Measurements from ENCODE around the gene SLC22A15.

- TF ChIP-seq RCOR1 (IDR thresholded peaks at IDR 0.05; ENCODE audit: low read depth, low read length), result no peak
- no peak for TF ChIP-seq FOXS1 (CRISPR knock-in tag; IDR thresholded peaks at IDR 0.05)
These were observed 139.4 kb downstream of the SLC22A15 start for GRCh38 chr1:116115476-116116439.

Data from A549 (cell line).